Astrocyte of the cerebellum (primary cell): Measurements from ENCODE around the gene IL21R.

Source experiments
- DNase-seq: peaks from one replicate; pipeline ENCODE4 v3.0.0-alpha.2; 2011; ENCODE audit warnings: low read depth
- H3K4me3 ChIP-seq: 2 replicates; pipeline ENCODE4 v1.5.1; 2011; ENCODE audit warnings: mild to moderate bottlenecking, low read depth, low read length, moderate library complexity
- CTCF ChIP-seq: IDR thresholded peaks from 2 replicates; pipeline ENCODE4 v1.5.1; 2012; ENCODE audit warnings: low read length, low read depth, moderate library complexity, mild to moderate bottlenecking; ENCODE audit errors: missing control alignments
- in situ Hi-C: cut with HindIII; loops from 2 replicates; pipeline ENCODE4 v1.10.0; 2017; ENCODE audit warnings: low sequenced_read_pairs

IL21R gene

DNA sequence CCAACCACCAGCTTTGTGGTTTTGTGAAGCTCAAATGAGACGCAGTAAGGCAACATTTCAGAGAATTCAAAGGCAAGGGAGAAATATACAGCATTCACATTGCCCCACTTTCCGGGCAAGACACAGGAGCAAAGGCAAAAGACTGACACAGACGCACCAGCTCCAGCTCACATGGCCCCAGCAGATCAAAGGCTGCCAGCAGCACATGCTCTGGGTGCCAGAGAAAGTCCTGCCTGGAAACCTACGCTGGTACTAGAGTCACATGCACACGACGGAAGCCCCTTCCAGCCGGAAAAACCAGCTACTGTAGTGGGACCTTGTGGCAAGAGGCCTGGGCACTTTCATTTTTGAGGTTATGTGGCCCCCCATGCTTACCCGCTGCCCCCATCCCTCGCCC lies 97.7 kb downstream of the IL21R start:
- in situ Hi-C loops = no loop called here
- DNase-seq = no peak
- no peak for TF ChIP-seq CTCF
- H3K4me3 ChIP-seq = no peak overlapping the region

DNA sequence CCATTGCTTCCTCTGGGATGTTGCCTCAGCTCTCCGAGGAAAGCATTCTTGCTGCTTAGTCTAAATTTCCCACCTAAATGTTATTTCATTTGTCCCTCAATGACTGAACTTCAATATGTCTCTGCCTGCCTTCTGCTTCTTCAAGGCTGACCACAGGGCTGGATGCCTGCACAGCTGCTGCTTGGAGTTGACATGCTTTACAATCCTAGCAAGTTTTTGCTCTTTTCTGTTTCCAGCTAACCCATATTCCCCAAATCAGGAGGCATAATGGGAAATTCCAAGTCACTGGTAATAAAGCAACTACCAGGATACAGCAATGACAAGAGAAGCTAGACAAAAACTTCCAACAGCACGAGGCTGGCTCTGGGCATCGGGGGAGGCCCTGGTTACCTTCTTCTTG lies 98.8 kb downstream of the IL21R start:
- no peak overlapping the region for H3K4me3 ChIP-seq
- TF ChIP-seq CTCF = no peak
- in situ Hi-C loops = no loop called here

More for the DNA sequence above, 98.8 kb downstream of the IL21R start:
- no peak for DNase-seq
